GM10847 (cell line): ENCODE measurements around the gene RERE.

Source experiments
- POLR2A ChIP-seq: IDR thresholded peaks from 2 replicates; pipeline ENCODE4 v1.6.1; 2011; ENCODE audit not compliant: insufficient read length; ENCODE audit errors: extremely low read depth

The RERE gene

GRCh38 chr1:8343044-8343443, 474.4 kb downstream of the RERE start:
- TF ChIP-seq POLR2A, result no peak

DNA sequence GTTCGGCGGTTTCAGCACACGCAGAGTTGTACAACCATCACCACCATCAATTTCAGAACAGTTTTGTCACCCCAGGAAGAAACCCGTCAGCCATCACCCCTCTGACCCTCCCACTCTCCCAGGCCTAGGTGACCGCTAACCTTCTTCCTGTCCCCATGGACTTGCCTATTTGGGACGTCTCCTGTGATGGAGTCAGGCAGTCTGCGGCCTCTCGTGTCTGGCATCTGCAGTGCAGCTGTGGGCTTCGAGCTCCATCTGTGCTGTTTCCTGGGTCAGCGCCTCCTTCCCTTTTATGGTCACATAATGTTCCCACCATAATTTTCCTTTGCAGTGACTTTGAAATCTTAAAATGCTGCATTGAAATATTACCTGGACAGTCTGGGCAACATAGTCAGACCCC, 475.1 kb downstream of the RERE start:
- TF ChIP-seq POLR2A, result no peak

GRCh38 chr1:8340448-8340847, 477.0 kb downstream of the RERE start:
- no peak for TF ChIP-seq POLR2A

- TF ChIP-seq POLR2A, result no peak
Measured at GRCh38 chr1:8339203-8339600, 478.2 kb downstream of the RERE start.

DNA sequence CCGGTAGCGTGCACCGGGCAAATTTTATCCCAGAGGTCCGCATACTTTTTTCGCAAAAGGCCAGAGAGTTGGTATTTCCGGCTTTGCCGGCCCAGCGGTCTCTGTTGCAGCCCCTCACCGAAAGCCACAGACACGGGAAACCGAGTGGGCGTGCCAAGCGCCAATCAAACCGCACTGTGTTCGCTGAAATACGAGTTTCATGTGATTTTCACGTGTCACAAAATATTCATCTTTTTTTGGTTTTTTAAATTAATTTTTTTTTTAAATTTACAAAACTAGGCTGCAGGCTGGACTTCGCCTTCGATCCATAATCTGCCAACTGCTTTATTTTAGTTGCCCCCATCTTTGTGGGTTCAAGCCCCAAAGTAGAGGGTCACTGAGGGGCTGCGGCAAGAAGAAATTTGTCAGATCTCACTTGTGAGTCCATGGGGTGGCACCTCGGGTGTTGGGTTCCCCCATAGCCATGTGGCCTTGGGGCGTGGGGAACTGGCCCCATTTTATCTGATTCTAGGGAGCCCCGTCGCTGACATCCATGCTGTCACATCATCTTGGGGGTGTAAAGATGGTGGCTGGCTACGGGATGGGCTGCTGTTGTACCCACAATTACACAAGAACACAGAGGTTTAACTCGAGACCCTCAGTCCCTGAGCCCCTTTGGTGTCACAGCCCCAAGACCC, 478.8 kb downstream of the RERE start:
- TF ChIP-seq POLR2A, result no peak

DNA sequence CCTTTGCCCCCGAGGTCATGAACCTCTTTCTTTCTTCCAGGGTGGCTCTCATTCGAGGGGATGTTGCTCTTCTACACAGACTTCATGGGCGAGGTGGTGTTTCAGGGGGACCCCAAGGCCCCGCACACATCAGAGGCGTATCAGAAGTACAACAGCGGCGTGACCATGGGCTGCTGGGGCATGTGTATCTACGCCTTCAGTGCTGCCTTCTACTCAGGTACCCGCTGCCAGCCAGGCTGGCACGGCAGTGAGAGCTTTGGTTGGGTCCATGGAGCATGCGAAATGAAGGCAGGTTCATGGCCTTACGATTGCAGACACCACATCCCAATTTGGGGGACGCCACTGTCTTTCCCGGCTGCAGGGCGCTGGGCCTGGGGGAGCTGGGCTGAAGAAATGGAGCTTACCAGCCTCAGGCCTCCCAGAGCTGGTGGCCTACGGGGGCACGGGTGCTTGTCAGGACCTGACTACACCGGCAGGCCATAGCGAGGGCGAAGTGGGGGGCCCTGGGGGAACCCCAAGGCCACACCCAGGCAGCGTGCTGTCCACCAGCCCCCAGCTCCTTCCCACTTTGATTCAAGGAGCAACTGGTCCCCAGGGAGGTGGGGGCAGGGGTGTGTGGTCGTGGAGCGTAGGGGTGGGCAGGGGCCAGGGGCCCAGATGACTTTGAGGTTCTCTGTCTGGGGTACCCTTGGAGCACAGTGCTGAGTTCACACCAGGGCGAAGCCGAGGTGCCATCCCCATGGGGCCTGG, 479.5 kb downstream of the RERE start:
- TF ChIP-seq POLR2A, result no peak

- TF ChIP-seq POLR2A, result no peak
Measured at GRCh38 chr1:8335246-8335645, 482.2 kb downstream of the RERE start.

DNA sequence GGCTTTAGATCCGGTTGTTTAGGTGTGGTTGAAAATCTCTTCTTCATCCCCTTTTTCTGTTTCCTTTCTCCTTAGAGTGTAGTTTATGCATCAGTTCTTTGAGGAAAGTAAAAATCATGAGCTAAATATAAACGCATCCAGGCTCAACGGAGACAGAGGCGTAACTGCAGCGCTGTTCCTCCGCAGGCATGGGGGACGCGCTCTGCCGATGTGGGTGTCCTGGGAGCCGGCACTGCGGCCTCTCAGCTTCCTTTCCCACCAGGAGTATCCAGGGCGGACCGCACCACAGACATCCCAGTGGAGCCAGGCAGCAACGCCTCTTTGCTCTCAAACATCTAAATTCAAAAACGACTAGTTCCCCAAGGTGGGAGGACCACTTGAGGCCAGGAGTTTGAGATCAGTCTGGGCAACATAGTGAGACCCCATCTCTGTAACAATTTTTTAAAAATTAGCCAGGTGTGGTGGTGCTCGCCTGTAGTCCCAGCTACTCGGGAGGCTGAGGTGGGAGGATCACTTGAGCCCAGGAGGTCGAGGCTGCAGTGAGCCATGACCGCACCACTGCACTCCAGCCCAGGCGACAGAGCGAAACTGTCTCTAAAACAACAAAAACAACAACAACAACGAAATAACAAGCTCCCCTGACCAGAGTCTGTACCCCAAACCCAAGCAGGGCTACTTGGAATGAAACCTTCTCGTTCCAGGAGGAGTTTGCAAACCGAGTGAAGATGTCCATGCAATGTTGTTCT, 483.2 kb downstream of the RERE start:
- no peak for TF ChIP-seq POLR2A

- TF ChIP-seq POLR2A, result no peak
Measured at GRCh38 chr1:8333246-8333987, 484.0 kb downstream of the RERE start.

- no peak for TF ChIP-seq POLR2A
Measured at GRCh38 chr1:8332806-8333205, 484.6 kb downstream of the RERE start.

DNA sequence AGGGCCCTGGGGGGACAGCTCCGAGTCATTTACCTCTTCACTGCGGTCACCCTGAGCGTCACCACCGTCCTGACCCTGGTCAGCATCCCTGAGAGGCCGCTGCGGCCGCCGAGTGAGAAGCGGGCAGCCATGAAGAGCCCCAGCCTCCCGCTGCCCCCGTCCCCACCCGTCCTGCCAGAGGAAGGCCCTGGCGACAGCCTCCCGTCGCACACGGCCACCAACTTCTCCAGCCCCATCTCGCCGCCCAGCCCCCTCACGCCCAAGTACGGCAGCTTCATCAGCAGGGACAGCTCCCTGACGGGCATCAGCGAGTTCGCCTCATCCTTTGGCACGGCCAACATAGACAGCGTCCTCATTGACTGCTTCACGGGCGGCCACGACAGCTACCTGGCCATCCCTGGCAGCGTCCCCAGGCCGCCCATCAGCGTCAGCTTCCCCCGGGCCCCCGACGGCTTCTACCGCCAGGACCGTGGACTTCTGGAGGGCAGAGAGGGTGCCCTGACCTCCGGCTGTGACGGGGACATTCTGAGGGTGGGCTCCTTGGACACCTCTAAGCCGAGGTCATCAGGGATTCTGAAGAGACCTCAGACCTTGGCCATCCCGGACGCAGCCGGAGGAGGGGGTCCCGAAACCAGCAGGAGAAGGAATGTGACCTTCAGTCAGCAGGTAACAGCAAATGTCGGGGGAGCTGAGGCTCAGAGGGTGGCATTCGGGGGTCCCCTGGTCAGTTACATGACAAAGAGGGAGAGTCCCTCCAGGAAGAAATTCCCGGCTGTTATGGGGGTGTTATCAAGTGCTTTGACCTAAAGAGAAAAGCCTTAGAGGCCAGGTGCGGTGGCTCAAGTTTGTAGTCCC, 486.9 kb downstream of the RERE start:
- no peak for TF ChIP-seq POLR2A

GRCh38 chr1:8329858-8330257, 487.6 kb downstream of the RERE start:
- TF ChIP-seq POLR2A, result no peak

GRCh38 chr1:8329439-8329838, 488.0 kb downstream of the RERE start:
- no peak for TF ChIP-seq POLR2A

GRCh38 chr1:8328271-8328670, 489.2 kb downstream of the RERE start:
- TF ChIP-seq POLR2A, result no peak
